Panc1 (cell line): ENCODE results near the gene ESRRB. TPM values are rescaled to one million over a fixed set of nuclear protein-coding genes. Genes with fewer than 3 reads are reported as not detected.

Experiments used
- ATAC-seq: fragments of 200-7000 bp; cut with Tn5 transposase; 2 replicates; pipeline ENCODE4 v1.9.1; 2020; ENCODE audit warnings: mild to moderate bottlenecking, moderate library complexity
- BruUV-seq: library from RNA; stranded (reverse); fragments of 400-500 nt; replicated peaks from 2 replicates; lab custom pipeline; 2021; lab: Mats Ljungman, UMichigan
- CTCF ChIA-PET: fragments of 300-600 bp; sonication (Branson Sonifier 250); formaldehyde crosslinking; loops from one replicate; lab custom pipeline; 2022; ENCODE audit warnings: antibody characterized with exemption; lab: Charles Lee
- POLR2A ChIA-PET: fragments of 300-600 bp; sonication (Branson Sonifier 250); formaldehyde crosslinking; loops from one replicate; lab custom pipeline; 2022; ENCODE audit warnings: antibody characterized with exemption; lab: Charles Lee
- DNase-seq: peaks from one replicate; pipeline ENCODE4 v3.0.0-alpha.2; 2010; ENCODE audit warnings: low read depth, low spot score
- H3K27ac ChIP-seq: 2 replicates; pipeline ENCODE4 v1.5.1; 2011; ENCODE audit warnings: mild to moderate bottlenecking, low read length, inconsistent platforms
- H3K27me3 ChIP-seq: fragments of 200-500 bp; sonication (Bioruptor generic); 2 replicates; pipeline ENCODE4 v1.6.0; 2014; ENCODE audit warnings: low read length, inconsistent platforms; ENCODE audit not compliant: control insufficient read depth, insufficient read depth
- H3K36me3 ChIP-seq: fragments of 200-500 bp; sonication (Bioruptor generic); 2 replicates; pipeline ENCODE4 v1.5.1; 2014; ENCODE audit warnings: inconsistent platforms, mild to moderate bottlenecking, low read length, moderate library complexity; ENCODE audit not compliant: control insufficient read depth, insufficient read depth
- H3K4me1 ChIP-seq: 2 replicates; pipeline ENCODE4 v1.5.1; 2011; ENCODE audit warnings: inconsistent platforms, mild to moderate bottlenecking, low read length, moderate library complexity; ENCODE audit not compliant: control insufficient read depth, insufficient read depth
- H3K4me3 ChIP-seq, 2 experiments: 2 replicates each; pipeline ENCODE4 v1.5.1; 2011 to 2012; ENCODE audit warnings: low read depth in 2 of 2, low read length in 2 of 2, mild to moderate bottlenecking in 2 of 2, inconsistent platforms in 1 of 2, moderate library complexity in 1 of 2
- H3K9me3 ChIP-seq: fragments of 200-500 bp; sonication (Bioruptor generic); 2 replicates; pipeline ENCODE4 v1.5.1; 2014; ENCODE audit warnings: low read depth, mild to moderate bottlenecking, inconsistent platforms, low read length, moderate library complexity; ENCODE audit not compliant: control insufficient read depth, insufficient read depth
- POLR2AphosphoS5 ChIP-seq: IDR thresholded peaks from 2 replicates; pipeline ENCODE4 v1.6.1; 2012; ENCODE audit warnings: mild to moderate bottlenecking, low read depth, low read length, moderate library complexity
- SIN3A ChIP-seq: IDR thresholded peaks from 2 replicates; pipeline ENCODE4 v1.6.1; 2012; ENCODE audit warnings: low read depth, mild to moderate bottlenecking, low read length, moderate library complexity, borderline replicate concordance; ENCODE audit not compliant: insufficient read depth
- TCF7L2 ChIP-seq: IDR thresholded peaks from 2 replicates; pipeline ENCODE4 v1.6.1; 2011; ENCODE audit warnings: mild to moderate bottlenecking, low read depth, low read length, inconsistent platforms
- in situ Hi-C: cut with HindIII; loops from 2 replicates; pipeline ENCODE4 v1.10.0; 2016; ENCODE audit warnings: low sequenced_read_pairs, low pct_unique_long_range_greater_than_20kb
- intact Hi-C: fragments of 100-400 bp; cut with micrococcal nuclease; formaldehyde crosslinking; loops from one replicate; pipeline ENCODE4 v1.10.0; 2022; ENCODE audit not compliant: unreplicated experiment
- total RNA-seq: library from RNA; stranded (reverse); gene quantifications from one replicate; pipeline ENCODE4 v1.2.1, GENCODE V29; 2021; ENCODE audit not compliant: unreplicated experiment
- TF ChIP-seq, protein P1 (sequence below), 2 experiments: IDR thresholded peaks; 2 replicates each; pipeline ENCODE4 v1.6.1; 2011 to 2012; ENCODE audit warnings: low read depth in 2 of 2, control low read depth in 1 of 2, low read length in 1 of 2, mild to moderate bottlenecking in 1 of 2, moderate library complexity in 1 of 2; ENCODE audit not compliant: insufficient read depth in 1 of 2
- TF ChIP-seq, protein P2 (sequence below): fragments of 450-650 bp; IDR thresholded peaks from 2 replicates; pipeline ENCODE4 v1.5.1; 2017; ENCODE audit warnings: mild to moderate bottlenecking

The ESRRB gene
- total RNA-seq, 1 experiment from 2014 or later, result not detected

DNA sequence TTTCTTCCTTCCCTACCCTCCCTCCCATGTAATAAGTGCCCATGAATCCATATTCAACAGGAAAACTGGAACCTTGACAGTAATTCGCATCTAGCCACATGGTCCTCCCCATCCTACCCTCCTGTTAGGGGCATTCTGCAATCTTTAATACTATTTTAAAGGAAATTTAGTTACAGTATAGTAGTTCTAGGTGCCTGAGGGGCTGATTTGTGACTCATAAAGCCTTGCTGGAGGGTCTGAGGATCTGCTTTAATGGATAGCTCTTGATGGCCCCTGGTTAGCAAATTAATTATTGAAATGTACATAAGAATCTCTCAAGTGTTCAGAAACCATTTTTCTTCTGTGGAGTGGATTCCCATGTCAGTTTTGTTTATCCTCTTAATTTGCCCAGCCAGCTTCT lies 54.1 kb downstream of the ESRRB start:
- Histone ChIP-seq H3K4me3 (no peak overlapping the region), H3K4me1 (no peaks in the 10 kb centered on the region), H3K27me3 (no peaks in the 10 kb centered on the region; the same call in 1 of the 2 replicates), H3K9me3 (no peaks in the 10 kb centered on the region), H3K36me3 (no peaks in the 10 kb centered on the region), H3K27ac (no peak overlapping the region)
- in situ Hi-C loops (no loop called here), intact Hi-C loops (no loop called here)
- BruUV-seq, result no TSS peak
- ChIA-PET POLR2A (no interaction called here), CTCF (no interaction called here)
- no peak for ATAC-seq
- DNase-seq, result no peak
- TF ChIP-seq POLR2AphosphoS5 (no peak), TCF7L2 (no peak), SIN3A (no peak)
- TF ChIP-seq, protein P1, sequence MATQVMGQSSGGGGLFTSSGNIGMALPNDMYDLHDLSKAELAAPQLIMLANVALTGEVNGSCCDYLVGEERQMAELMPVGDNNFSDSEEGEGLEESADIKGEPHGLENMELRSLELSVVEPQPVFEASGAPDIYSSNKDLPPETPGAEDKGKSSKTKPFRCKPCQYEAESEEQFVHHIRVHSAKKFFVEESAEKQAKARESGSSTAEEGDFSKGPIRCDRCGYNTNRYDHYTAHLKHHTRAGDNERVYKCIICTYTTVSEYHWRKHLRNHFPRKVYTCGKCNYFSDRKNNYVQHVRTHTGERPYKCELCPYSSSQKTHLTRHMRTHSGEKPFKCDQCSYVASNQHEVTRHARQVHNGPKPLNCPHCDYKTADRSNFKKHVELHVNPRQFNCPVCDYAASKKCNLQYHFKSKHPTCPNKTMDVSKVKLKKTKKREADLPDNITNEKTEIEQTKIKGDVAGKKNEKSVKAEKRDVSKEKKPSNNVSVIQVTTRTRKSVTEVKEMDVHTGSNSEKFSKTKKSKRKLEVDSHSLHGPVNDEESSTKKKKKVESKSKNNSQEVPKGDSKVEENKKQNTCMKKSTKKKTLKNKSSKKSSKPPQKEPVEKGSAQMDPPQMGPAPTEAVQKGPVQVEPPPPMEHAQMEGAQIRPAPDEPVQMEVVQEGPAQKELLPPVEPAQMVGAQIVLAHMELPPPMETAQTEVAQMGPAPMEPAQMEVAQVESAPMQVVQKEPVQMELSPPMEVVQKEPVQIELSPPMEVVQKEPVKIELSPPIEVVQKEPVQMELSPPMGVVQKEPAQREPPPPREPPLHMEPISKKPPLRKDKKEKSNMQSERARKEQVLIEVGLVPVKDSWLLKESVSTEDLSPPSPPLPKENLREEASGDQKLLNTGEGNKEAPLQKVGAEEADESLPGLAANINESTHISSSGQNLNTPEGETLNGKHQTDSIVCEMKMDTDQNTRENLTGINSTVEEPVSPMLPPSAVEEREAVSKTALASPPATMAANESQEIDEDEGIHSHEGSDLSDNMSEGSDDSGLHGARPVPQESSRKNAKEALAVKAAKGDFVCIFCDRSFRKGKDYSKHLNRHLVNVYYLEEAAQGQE (IDR thresholded peaks at IDR 0.05; ENCODE audit: insufficient read depth in 1 of 2, low read depth in 2 of 2, low read length in 1 of 2), result no peak
- TF ChIP-seq, protein P2, sequence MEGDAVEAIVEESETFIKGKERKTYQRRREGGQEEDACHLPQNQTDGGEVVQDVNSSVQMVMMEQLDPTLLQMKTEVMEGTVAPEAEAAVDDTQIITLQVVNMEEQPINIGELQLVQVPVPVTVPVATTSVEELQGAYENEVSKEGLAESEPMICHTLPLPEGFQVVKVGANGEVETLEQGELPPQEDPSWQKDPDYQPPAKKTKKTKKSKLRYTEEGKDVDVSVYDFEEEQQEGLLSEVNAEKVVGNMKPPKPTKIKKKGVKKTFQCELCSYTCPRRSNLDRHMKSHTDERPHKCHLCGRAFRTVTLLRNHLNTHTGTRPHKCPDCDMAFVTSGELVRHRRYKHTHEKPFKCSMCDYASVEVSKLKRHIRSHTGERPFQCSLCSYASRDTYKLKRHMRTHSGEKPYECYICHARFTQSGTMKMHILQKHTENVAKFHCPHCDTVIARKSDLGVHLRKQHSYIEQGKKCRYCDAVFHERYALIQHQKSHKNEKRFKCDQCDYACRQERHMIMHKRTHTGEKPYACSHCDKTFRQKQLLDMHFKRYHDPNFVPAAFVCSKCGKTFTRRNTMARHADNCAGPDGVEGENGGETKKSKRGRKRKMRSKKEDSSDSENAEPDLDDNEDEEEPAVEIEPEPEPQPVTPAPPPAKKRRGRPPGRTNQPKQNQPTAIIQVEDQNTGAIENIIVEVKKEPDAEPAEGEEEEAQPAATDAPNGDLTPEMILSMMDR, result no peak

DNA sequence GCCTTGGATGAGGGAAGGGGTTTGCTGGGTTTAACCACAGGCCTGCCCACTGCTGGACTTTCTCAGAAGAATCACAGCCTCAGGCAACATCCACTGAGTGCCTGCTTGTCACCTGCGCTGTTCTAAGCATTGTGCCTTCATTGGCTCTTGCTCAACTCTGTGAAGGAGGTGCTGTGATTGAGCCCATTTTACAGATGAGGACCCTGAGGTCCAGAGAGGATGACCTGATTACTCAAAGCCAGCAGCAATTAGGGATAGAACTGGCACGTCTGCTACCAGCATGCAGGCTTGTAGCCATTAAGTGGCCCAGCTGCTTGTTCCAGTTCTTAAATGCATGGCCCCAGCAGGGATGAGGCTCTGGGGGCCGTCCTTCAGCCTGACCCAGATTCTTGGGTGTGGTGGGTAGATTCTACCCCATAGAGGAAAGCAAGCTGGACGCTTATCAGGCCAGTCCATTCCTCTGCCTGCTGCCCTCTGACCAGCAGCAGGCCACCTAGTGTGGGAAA lies 54.6 kb downstream of the ESRRB start:
- in situ Hi-C loops, result no loop called here
- no peak overlapping the region for H3K27ac ChIP-seq
- H3K4me1 ChIP-seq, result no peaks in the 10 kb centered on the region
- CTCF ChIA-PET, result no interaction called here
- POLR2A ChIA-PET, result no interaction called here
- TF ChIP-seq, protein P2, result no peak
- TF ChIP-seq, protein P1 (IDR thresholded peaks at IDR 0.05; ENCODE audit: insufficient read depth in 1 of 2, low read depth in 2 of 2, low read length in 1 of 2), result no peak
- no peak for TF ChIP-seq POLR2AphosphoS5
- TF ChIP-seq TCF7L2, result no peak
- TF ChIP-seq SIN3A, result no peak
- ATAC-seq, result no peak
- H3K9me3 ChIP-seq, result no peaks in the 10 kb centered on the region
- no peak overlapping the region for H3K4me3 ChIP-seq
- DNase-seq, result no peak
- H3K36me3 ChIP-seq, result no peaks in the 10 kb centered on the region
- no peaks in the 10 kb centered on the region; the same call in 1 of the 2 replicates for H3K27me3 ChIP-seq
- intact Hi-C loops, result no loop called here
- no TSS peak for BruUV-seq
